Gastrocnemius medialis (tissue), 4 donors: Measurements from ENCODE around the gene CELF4. TPM values are rescaled to one million over a fixed set of nuclear protein-coding genes. Genes with fewer than 3 reads are reported as not detected.

Experiments
- ATAC-seq, 2 donors: fragments of 150-250 bp; one replicate each; pipeline ENCODE4 v1.9.1; 2016
- DNase-seq, 2 donors: peaks; one replicate each; pipeline ENCODE4 v3.0.0-alpha.2; 2019
- H3K27ac ChIP-seq, 4 donors: fragments of 200-600 bp; sonication (generic); 1 replicate in 1 of 4; 2 replicates in 3 of 4; pipeline ENCODE4 v1.5.1; 2016 to 2018; ENCODE audit warnings: mild to moderate bottlenecking in 2 of 4, moderate library complexity in 1 of 4
- H3K27me3 ChIP-seq, 3 donors: fragments of 200-600 bp; sonication (generic) in 2 of 3; 1 replicate in 1 of 3; 2 replicates in 2 of 3; pipeline versions ENCODE4 v1.5.1 to v1.6.0; 2016 to 2019; ENCODE audit warnings: mild to moderate bottlenecking in 1 of 3, moderate library complexity in 1 of 3
- H3K36me3 ChIP-seq, 2 donors: fragments of 200-600 bp; sonication (generic) in 1 of 2; one replicate each; pipeline ENCODE4 v1.5.1; 2017 to 2018
- H3K4me1 ChIP-seq, 2 donors: fragments of 200-600 bp; sonication (generic) in 1 of 2; one replicate each; pipeline ENCODE4 v1.5.1; 2016 to 2017; ENCODE audit warnings: mild to moderate bottlenecking in 2 of 2
- H3K4me3 ChIP-seq, 4 donors: fragments of 200-600 bp; sonication (generic) in 3 of 4; 1 replicate in 1 of 4; 2 replicates in 3 of 4; pipeline ENCODE4 v1.5.1; 2016 to 2019; ENCODE audit warnings: mild to moderate bottlenecking in 2 of 4
- H3K9me3 ChIP-seq, 3 donors: fragments of 200-600 bp; sonication (generic) in 2 of 3; 1 replicate in 1 of 3; 2 replicates in 2 of 3; pipeline ENCODE4 v1.5.1; 2016 to 2019
- POLR2A ChIP-seq, 2 donors: fragments of 450-650 bp; IDR thresholded peaks; one replicate each; pipeline ENCODE4 v1.6.1; 2017; ENCODE audit warnings: antibody characterized with exemption in 2 of 2, mild to moderate bottlenecking in 2 of 2, moderate library complexity in 2 of 2
- in situ Hi-C, 4 donors: fragments of 200-750 bp; cut with MboI; loops; one replicate each; pipeline versions ENCODE4 v1.15.0 to v1.8.0; 2017; ENCODE audit warnings: low sequenced_read_pairs in 4 of 4
- intact Hi-C: fragments of 100-400 bp; cut with DNase I; formaldehyde crosslinking; loops from one replicate; pipeline ENCODE4 v1.15.1; 2023; ENCODE audit warnings: low total_unique reads
- total RNA-seq, 4 donors: library from RNA; depleted of rRNA; stranded (reverse); fragments of >200 nt; gene quantifications; one replicate each; pipeline versions ENCODE4 v1.1.0 to v1.2.3, GENCODE V29; 2016
- TF ChIP-seq, protein P1 (sequence below), 5 experiments: fragments of 450-650 bp in 3 of 5; fragments of 200-600 bp in 2 of 5; sonication (generic) in 2 of 5; IDR thresholded peaks in 4 of 5; conservative IDR thresholded peaks in 1 of 5; 1 replicate in 4 of 5; 2 replicates in 1 of 5; pipeline ENCODE4 v1.5.1; 2016 to 2019; ENCODE audit warnings: antibody characterized with exemption in 5 of 5, mild to moderate bottlenecking in 3 of 5, moderate library complexity in 3 of 5

CELF4 gene
- total RNA-seq, 4 donors from 2014 or later: not detected

DNA sequence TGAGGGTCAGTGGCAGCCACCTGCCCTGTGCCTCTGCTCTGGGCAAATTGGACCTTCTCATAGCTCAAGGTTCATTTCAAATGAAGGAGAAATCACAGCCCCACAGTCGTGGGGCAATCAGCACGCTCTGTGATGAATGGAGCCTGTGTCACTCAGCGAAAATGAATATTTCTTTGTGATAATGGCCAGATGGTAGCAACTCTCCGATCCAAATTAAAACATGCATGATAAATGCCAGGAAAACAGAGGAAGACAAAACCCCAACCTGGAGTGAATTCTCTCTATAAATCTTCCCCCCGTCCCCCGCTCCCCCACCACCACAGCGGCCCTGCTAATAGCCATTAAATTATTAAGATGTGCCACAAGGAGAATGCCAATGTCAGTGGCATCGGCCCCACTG, 258.4 kb downstream of the CELF4 start:
- in situ Hi-C loops: no loop called here
- Histone ChIP-seq H3K27ac (no peak overlapping the region), H3K4me3 (no peak overlapping the region), H3K36me3 (no peaks in the 10 kb centered on the region), H3K4me1 (no peaks in the 10 kb centered on the region), H3K9me3 (no peaks in the 10 kb centered on the region), H3K27me3 (no peaks in the 10 kb centered on the region)
- ATAC-seq (no peak), DNase-seq (no peak)
- TF ChIP-seq, protein P1, sequence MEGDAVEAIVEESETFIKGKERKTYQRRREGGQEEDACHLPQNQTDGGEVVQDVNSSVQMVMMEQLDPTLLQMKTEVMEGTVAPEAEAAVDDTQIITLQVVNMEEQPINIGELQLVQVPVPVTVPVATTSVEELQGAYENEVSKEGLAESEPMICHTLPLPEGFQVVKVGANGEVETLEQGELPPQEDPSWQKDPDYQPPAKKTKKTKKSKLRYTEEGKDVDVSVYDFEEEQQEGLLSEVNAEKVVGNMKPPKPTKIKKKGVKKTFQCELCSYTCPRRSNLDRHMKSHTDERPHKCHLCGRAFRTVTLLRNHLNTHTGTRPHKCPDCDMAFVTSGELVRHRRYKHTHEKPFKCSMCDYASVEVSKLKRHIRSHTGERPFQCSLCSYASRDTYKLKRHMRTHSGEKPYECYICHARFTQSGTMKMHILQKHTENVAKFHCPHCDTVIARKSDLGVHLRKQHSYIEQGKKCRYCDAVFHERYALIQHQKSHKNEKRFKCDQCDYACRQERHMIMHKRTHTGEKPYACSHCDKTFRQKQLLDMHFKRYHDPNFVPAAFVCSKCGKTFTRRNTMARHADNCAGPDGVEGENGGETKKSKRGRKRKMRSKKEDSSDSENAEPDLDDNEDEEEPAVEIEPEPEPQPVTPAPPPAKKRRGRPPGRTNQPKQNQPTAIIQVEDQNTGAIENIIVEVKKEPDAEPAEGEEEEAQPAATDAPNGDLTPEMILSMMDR (IDR thresholded peaks at IDR 0.05 in 4 of 5, conservative IDR thresholded peaks at IDR 0.05 in 1 of 5): no peak
- intact Hi-C loops: no loop called here

DNA sequence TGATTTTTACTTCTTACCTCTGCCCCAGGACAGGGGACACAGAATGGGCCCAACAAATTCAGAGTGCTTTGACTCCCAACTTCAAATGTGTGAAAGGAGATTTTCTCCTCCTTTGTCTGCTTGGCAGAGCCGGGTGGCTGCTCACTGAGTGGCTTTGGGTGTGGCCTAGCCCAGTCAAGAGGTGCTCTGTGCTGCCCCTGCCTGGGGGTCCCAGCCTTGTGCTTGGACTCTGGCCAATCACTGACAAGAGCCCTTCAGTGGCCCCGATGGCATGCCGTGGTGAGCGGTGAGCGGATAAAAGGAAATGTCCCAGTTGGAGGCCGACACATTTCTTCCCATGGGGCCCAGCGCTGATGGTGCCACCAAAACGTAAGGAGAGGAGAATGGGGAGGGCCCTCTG, 259.2 kb downstream of the CELF4 start:
- TF ChIP-seq POLR2A (IDR thresholded peaks at IDR 0.05): no peak
- TF ChIP-seq, protein P1 (IDR thresholded peaks at IDR 0.05 in 4 of 5, conservative IDR thresholded peaks at IDR 0.05 in 1 of 5): no peak
- no peak for ATAC-seq
- Histone ChIP-seq H3K27ac (no peak overlapping the region), H3K4me1 (no peaks in the 10 kb centered on the region), H3K9me3 (no peaks in the 10 kb centered on the region), H3K36me3 (no peaks in the 10 kb centered on the region), H3K27me3 (no peaks in the 10 kb centered on the region), H3K4me3 (no peak overlapping the region)
- in situ Hi-C loops: no loop called here
- intact Hi-C loops: no loop called here
- DNase-seq: no peak

DNA sequence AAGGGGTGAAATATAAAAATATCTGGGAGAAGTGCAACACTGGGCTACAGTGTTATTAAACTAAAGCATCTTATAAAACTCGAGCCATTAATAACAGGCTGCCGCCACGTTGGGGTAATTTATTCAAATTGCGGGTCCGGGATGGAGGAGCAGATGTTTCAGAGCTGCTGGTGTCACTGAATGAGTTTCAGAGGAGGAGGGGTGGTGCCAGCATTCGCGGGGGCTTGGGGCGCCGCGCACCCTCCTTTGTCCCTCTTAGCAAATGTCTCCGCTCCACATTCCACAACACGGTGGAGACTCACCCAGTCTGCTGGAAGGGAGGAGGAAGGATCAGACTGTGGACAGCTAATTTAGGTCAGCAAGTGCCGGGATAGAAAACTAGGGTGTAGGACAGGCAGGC, 260.5 kb downstream of the CELF4 start:
- Histone ChIP-seq H3K36me3 (no peaks in the 10 kb centered on the region), H3K9me3 (no peaks in the 10 kb centered on the region), H3K27ac (no peak overlapping the region), H3K4me3 (no peak overlapping the region), H3K4me1 (no peaks in the 10 kb centered on the region), H3K27me3 (no peaks in the 10 kb centered on the region)
- intact Hi-C loops (no loop called here), in situ Hi-C loops (no loop called here)
- DNase-seq (no peak), ATAC-seq (no peak)
- TF ChIP-seq POLR2A (IDR thresholded peaks at IDR 0.05): no peak
- TF ChIP-seq, protein P1 (IDR thresholded peaks at IDR 0.05 in 4 of 5, conservative IDR thresholded peaks at IDR 0.05 in 1 of 5): no peak

DNA sequence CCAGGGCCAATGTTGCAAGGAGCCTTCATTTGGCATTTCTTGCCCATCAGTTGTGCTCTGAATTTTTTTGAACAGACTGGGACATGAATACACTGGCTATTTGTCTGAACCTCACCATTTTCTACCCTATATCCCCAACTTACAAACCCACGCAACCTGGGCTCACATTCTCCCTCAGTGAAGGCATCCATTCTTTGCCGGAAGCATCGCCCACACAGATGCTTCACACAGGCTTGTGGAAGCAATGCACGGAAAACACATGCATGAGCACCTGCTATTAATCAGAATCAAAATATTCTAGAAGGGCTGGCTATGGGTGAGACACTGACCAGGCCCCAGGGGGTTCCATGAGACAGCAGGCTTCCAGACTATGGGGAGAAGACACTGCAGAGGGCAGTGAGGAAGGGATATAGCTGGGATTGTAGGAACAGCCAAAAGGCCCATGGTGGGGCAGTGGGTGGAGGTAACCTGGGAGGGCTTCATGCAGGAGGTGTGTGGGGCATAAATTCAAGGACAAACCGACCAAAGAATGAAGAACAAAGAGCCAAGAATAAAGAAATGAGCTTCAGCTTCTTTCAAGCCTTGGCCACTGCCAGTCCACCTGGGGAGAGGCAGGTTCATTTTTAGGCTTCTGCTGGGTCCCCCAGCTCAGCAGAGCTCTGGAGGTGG, 261.5 kb downstream of the CELF4 start:
- intact Hi-C loops: no loop called here
- no peak for DNase-seq
- in situ Hi-C loops: no loop called here

More for the DNA sequence above, 261.5 kb downstream of the CELF4 start:
- Histone ChIP-seq H3K4me3 (no peak overlapping the region), H3K27ac (no peak overlapping the region), H3K4me1 (no peaks in the 10 kb centered on the region), H3K27me3 (no peaks in the 10 kb centered on the region), H3K36me3 (no peaks in the 10 kb centered on the region), H3K9me3 (no peaks in the 10 kb centered on the region)
- no peak for TF ChIP-seq POLR2A (IDR thresholded peaks at IDR 0.05)
- TF ChIP-seq, protein P1 (IDR thresholded peaks at IDR 0.05 in 4 of 5, conservative IDR thresholded peaks at IDR 0.05 in 1 of 5): no peak
- ATAC-seq: no peak
